Stimulated activated CD4-positive, alpha-beta T cell treated with anti-CD3 and anti-CD28 coated beads, TNF-alpha, amount 100 ng/mL, for 4 hours (primary cell): Measurements from ENCODE around the gene OR2V2.
A peak's percentile ranks its signal among the peaks of the same experiment; 100 is the strongest.

ENCODE experiments used
- DNase-seq, 3 experiments: peaks; one replicate each; pipeline ENCODE4 v3.0.0-alpha.2; 2020; ENCODE audit warnings: low read depth in 3 of 3

Gene OR2V2

DNA sequence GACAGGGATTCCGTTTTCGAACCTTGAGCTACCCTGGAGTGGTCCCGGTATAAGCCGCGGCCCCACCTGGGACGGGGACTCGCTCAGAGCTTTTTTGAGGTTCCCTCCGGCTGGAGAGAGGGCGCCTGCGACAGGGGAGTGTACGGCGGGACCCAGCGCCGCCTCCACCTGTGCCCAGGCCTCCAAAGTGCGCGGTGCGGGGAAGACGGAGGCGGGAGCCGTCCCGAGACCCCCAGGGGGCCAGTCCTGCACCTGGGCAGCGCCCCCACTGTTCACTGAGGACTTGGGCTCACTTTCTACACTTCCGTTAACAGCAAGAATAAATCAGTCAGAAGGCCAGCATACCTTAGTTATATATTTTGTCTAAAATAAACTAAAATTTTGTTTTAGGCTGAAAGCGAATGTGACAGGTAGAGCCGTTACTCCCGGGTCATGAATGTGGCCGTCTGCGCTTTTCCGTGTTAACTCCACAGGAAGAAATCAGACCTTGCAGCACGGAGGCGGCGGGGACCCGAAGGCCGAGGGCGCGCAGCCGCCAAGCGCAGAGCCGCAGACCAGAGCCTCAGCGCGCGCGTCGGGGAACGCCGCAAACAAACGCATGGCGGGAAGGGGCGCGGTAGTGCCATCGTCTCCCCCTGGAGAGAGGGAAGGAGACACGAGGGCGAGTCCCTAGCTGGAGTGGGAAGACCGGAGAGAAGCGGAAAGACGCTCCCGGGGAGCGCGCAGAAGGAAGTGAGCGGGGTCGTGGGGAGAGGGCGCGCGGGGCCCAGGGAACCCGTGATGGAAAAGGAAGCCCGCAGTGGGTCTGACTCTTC, 43.5 kb downstream of the OR2V2 start:
- no peak for DNase-seq

DNA sequence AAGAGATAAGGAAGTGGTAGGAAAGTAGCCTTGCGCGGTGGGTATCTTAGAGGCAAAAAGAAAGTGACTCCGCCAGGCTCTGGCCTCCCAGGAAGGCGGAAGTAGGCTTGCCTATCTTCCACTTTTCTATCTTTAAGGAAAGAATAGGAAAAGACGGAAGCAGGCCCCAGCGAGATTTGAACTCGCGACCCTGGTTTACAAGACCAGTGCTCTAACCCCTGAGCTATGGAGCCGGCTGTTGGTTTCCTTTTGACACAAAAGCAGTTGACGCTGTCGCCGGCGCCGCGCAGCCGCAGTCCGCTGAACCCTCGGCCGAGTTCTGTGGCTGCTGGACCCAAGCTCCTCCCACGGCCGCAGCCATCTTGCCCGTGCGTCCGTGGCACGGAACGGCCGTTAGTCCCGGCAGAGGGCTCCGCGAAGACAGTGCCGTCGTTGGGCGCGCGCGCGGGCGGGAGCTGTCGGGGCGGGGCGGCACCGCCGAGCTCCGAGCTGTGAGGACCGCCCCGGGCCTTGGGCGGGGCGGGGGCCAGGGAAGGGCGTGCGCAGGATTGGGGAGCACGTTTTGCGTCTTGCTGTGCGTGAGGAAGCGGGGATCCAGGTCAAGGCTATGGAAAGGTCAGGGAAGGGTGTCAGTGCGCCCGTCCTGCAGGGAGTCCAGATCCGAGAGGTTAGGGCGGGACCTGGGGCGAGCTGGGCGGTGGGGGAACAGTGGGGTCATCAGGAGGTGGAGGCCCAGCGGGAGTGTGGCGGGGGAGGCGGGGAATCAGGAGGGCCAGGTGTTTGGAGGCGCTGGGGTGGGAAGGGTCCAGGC, 44.3 kb downstream of the OR2V2 start:
- DNase-seq, result peak; percentile 91 to 94 (median 92)

DNA sequence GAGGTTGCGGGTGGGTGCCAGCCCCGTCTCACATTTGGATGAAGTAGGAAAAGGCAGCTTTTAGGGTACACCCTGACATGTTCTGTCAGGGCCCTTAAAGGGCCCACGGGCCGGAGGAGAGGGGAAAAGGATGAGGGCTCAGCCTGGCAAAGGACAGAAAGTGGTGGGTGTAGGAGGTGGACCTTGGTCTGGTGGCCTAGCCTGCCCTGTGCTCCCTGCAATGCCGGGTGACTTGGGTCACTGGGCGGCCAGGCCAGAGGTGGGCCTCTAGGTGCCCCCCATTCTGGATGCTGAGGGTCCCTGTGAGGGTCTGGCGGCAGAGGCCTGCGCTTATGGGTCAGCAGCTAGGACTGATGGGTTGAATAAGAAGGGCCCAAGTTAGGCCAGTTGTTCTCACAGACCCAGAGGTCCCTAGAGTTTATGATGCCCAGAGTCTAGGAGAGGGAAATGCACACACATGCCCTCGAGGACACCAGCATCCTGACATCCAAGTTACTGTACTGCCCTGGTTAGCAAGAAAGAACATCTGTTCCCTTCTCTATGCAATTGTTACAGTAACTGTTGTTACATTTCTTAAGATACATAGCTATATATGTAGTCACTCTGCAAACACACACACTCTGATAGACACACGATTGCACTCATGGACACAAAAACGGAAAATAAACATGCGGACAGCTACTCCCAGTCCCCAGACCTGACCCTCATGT, 45.1 kb downstream of the OR2V2 start:
- no peak for DNase-seq

DNA sequence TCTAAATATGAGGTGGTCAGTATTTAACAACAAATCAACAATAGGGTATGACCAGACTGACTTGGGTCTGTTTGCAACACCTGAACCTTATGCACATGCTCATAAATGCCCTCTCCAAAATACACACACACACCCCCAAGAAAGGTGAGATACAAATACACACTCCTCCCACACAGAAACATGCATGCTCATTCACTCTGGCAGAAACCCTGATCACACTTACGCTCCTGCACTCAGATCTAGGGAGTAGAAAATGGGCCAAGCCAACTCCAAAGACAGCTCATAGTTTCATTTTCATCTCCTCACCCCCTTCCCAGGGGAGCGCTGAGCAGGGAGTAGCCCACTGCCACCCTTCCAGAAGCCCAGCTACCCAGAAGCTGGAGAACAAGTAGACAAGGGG, 46.3 kb downstream of the OR2V2 start:
- no peak for DNase-seq

DNA sequence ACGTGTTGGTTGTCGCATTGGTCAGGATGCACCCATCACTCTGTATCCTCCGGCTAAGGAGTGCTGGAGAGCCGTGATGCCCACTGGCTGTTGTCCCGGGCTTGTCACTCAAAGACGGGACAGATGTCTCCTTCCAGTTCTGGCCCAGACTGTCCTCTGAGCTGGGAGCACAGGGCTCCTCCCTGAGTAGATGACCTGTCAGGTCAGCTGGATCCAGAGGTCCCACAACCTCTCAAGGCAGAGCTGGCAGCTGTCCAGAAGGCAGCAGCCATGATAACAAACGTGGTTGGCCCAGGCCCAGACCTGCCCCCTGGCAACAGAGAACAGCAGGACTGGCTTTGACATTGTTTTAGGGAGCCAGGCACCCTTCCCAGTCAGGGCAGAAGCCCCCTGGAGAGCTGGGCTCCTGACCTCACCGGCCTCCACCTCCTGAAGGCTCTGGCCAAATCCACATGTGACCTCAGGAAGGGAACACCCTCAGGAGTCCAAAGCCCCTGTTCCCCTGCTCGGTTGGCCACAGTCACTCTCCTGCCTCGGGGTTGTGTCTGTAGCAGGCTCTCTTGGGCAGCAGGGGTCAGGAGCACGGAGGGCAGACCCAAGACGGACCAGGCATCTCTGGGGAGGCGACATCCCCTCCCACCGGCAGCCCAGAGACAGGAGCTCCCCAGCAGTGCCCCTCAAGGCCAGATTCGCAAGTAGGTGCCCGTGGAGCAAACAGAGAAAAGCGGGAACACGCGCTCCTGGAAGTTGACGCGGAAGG, 47.3 kb downstream of the OR2V2 start:
- no peak for DNase-seq

DNA sequence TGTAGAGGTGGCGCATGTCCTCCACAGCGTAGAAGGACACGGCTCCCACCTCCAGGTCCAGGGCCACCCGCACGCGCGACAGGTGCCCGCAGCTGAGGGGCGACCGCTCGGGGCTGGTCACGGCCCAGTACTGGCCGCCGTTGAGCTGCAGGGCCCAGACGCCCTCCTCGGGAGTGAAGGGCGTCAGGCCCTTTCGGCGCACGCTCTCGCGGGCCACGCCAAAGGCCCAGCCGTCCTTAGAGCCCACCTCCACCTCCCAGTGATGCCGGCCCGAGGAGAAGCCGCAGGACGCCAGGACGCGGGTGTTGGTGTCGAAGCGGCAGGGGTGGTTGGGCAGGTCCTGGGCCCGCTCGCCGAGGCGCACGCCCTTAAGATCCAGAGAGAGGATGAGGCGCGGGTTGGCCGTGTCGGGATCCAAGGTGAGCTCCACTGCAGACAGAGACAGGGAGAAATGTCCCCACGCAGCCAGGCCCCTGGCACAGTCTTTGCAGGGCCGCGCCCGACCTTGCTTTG, 47.9 kb downstream of the OR2V2 start:
- DNase-seq, result no peak

DNA sequence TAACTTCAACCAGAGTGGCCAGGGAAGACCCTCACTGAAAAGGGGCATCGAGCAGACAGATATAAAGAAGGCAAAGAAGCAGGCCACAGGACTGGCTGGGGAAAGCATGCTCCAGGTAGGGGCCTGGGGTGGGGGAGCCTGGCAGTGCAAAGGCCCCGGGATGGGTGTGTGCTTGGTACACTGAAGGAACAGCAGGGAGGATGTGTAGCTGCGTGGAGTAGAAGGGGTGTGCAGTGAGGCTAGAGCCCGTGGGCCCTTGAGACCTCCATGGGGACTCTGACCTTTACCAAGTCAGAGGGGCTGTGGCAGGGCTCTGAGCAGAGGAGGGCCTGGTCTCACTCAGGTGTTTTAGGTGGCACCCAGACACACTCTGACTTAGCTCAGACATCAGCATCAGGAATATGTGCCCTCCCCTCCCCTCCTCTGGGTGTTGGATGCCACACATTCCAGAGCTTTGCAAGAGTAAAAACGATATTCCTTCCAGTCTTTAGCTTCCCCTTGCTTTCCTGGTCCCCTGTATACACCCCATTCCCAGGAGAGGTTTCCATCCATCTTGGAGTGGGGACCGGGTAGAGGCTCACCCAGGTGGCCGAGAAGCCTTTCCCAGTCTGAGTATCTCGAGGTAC, 50.1 kb downstream of the OR2V2 start:
- no peak for DNase-seq

DNA sequence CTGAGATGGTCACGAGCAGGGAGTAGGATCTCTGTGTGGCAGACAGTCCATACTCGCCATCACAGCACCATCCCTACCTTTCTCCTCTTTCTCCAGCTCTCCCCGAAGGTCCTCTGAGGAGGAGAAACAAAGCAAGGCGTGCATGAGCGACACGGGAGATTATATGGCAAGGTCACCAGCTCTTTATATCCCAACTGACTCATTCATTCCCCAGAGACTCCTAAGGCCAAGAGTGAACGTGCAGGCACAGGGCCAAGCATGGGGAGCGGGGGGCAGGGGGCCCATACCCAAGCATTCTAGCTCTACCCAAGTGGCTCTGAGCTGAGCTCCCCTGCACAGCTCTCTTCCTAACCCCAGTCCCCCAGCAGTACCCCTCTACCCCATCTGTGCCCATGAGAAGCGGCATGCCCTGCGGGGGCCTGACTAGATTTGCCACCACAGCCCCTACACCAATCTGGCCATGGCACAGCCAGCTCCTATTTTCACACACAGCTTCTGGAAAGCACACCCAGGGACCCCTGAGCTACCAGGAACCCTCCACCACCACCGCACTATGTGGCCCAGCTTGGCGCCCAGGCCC, 50.8 kb downstream of the OR2V2 start:
- DNase-seq, result no peak

DNA sequence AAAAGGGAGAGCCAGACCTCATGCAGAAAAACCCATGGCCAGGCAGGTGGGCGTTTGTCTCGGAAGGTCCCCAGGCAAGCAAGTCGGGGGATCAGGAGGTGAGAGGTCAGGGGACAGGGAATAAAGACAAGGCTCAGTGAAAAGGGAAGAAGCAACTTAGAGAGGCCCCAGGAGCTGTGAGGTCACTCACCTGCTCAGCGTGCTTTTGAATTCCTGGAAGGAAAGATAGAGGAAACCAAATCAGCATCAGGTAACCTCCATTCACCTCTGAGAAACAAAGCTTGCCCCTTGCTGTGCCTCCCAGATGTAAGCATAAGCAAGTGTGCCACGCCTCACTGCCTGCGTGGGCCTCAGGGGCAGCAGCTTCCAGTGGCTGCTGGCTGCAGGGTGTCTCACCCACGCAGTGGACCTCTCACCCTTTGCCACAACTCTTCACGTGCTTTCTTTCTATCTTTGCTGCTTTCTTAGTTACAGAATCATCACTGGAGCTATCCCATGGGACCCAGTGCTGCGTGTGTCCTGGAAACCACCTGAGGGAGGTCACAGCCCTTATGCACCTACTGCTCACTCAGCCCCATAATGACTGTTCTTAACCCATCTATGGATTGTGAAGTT, 51.6 kb downstream of the OR2V2 start:
- no peak for DNase-seq

DNA sequence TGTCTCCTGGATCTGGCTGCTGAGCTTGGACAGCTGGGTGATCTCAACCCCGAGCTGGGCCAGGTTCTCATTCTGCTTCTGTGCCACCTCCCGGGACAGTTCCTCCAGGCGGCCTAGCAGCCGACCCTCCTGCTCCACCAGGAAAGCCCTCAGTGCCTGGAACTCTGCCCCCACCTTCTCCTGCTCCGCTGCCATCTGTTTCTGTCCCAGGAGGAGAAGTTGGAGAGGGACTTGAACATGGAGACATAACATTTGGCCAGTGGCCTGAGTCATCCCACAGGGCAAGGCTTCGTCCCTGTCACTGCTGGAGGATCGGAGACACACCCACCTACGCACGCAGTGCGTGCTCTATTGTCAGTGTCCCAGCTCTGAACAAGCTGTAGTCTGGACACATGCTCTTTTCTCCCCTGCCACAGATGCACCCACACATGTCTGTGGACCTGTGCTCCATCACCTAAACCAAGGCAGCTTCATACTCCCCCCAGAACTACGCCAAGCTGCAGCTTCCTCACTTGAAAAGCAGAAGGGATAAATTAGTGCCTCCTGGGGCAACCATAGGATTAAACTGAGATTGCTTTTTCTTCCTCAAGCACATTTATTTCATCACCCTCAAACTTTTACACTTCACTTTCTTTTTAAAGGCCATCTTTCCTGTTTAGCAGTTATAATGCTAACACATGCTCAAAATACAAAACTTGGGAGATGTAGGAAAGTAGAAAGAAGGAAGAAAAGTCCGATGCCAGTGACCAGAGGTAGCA, 52.7 kb downstream of the OR2V2 start:
- no peak for DNase-seq

DNA sequence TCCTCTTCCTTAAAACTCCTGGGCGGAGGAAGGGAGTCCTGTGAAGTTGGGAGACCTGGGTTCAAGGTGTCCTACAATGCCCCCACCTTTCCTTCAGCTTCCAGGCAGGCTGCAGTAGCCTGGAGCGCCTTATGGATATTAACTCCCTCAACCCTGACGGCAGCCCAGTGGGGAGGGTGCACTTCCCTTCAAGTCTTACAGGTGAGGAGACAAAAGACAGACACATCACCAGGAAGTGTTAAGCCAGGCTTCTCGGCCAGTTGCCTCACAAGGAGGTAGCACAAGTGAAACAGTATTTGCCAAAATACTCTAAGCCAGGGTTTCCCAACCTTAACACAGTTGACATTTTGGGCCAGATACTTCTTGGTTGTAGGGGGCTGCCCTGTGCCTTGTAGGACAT, 53.4 kb downstream of the OR2V2 start:
- DNase-seq, result no peak

DNA sequence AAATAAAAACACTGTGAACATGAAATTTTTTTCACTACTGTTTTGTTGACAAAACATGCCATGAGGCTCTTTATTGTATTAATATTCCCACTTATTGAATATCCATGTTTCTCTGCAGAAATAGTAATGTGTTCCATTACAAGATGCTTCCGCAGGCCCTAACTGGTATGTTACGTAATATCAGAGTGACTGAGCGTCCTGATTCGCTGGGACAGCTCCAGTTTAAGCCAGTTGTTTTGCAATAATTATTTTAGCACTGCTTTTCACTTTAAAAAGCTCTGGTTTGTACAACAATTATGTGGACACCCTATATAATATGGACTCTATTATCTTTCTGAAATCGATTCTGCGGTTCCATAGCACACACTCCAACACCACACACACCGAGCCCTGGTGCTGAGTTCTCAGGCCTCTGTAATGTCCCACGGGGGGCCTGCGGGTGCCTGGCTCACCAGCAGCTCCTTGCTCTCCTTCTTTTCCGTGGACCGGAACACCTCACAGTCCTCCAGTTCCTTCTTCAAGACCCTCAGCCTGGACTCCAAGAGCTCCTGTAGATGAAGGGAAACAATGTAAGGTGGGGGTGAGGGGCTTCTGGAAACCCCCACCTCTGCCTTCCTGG, 55.8 kb downstream of the OR2V2 start:
- DNase-seq, result no peak

DNA sequence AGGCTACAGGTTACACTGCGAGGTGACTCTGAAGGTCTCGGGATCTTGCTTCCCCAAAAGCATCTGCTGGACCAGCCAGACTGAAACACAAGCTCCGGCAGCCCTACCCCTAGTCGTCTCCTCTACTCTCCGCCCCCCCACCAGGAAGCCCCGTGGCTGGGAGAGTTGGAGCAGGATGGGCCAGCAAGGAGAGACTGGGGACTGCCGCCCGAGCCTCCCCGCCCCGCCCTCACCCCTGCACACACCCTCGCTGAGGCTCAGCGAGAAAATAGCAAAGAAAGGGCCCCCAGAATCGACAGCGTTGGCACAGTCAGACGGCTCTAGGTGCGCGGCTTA, 56.4 kb downstream of the OR2V2 start:
- DNase-seq, result no peak

DNA sequence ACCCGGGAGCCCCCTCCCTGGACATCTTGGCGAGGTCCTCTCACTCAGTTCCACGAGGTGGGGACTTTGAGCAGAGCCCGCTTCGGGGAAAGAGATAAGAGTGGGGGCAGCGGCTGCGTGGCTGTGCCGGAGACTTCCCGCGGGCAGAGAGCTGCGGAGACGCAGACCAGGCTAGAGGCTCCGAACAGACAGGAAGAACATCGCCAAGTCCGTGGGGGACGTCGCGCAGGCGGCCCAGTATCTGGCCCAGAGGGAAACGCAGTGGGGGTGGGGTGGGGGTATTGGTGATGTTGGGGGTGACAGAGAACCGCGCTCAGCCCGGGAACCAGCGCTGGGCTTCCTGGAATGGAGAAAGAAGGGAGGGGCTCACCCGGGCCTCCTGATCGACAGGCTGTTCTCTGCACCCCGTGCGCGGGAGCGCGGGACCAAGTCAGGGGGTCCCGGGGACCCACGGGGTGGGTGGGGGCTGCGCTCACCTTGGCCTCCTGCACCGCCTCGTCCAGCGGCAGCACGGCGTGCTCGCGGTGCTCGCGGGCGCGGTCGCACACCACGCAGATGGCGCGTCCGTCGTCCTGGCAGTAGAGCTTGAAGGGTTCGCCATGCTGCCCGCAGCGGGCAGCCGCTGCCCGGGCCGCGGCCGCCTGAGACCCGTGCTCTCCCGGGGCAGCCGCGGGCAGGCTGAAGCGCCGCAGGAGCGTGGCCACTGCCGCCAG, 56.9 kb downstream of the OR2V2 start:
- no peak for DNase-seq

DNA sequence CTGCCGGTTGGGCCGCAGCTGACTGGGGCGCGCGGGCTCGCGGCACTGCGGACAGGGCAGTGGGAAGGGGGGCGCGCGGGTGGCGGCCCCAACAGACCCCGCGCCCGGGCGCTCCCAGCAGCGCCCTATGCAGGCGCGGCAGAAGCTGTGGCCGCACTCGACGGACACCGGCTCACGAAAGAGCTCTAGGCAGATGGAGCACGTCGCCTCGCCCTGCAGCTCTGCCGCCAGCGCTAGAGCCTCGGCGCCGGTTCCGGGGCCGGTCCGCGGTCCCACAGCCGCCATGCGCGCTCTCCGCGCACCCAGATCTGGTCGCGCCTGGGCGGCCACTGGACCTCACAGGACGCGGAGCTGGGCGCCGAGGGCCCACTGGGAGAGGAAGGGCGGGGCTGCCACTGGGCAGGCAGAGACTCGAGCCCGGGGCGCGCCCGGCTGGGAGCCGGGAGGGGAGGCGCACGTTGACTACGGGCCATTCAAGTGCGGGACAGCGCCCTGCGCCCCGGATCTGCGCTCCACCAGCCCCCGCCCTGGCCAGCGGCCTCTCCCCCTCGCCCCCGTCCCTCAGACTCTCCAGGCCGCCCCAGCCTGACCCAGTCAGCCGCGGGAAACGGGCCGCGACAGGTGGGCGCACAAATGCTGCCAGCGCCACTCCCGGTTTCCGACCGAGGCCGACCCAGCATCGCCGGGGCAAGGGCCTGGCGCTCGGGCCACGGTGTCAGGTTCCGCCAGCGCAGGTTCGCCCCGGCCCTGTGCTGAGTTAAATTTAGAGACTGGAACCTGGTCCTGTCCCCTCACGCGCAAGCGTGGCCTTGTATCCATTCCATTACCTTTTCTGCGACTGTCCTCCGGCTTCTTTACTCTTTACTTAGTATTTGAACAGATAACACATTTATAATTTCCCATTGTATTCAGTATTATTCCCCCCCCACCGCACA, 57.7 kb downstream of the OR2V2 start, which contains the start of gene TRIM7:
TRIM7 (minus strand) TSS at position 371 of the 935 bp plus-strand sequence; CDS start at position 285, 86 bp downstream.
- DNase-seq, result peak in 1 of 3 experiments; percentile 20

DNA sequence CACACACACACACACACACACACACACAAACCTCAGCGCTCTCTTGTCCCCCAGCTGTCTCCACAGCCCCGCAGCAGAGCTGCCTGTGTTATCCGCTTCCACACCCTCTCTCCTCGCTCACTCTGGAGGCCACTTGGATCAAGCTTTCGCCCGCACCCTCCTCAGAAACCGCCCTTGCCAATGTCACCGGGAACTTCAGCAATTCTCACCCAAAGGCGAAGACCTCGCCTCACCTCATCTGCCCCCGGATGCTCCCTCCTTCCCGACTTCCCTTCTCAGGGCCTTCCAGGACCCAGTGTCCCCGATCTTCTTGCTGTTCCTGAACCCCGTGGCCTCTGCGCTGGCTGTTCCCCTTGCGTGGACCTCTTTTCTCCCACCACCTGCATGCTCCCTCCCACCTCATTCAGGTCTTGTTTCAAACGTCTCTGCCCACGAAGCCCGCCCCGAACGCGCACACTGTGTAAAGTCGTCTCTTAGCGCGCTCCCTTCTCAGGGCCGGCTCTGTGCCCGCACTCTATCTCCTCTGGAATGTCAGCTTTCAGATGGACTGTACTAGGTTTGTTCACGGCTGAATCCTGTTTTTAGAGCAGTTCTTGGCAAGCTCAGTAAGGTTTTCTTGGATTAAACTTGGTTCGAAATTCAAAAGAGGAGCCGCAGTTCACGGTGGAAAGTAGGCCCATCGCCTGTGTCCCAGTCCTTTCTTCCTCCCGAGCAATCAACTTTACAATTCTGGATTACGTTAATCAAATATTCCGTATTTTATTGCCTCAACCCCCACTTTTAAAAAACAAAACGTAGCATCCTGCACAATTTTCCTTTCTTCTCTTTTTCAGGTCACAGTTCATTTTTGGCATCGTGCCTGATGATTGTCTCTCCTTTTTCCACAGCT, 58.6 kb downstream of the OR2V2 start:
- DNase-seq, result peak in 1 of 3 experiments; percentile 17
